DMS79 (cell line): ENCODE measurements around the gene PMEPA1.

Source experiments
- DNase-seq: peaks from one replicate; lab custom pipeline; 2025; lab: John Stamatoyannopoulos, UW

The PMEPA1 gene

GRCh38 chr20:57609086-57609841 lies 100.6 kb downstream of the PMEPA1 start:
- no peak for DNase-seq

GRCh38 chr20:57608516-57608915 lies 101.3 kb downstream of the PMEPA1 start:
- no peak for DNase-seq

- no peak for DNase-seq
Observed at GRCh38 chr20:57605878-57606277, 103.9 kb downstream of the PMEPA1 start.

- DNase-seq, result no peak
Observed at GRCh38 chr20:57605045-57605444, 104.8 kb downstream of the PMEPA1 start.

- no peak for DNase-seq
Observed at GRCh38 chr20:57603120-57603519, 106.7 kb downstream of the PMEPA1 start.

GRCh38 chr20:57601737-57602136 lies 108.1 kb downstream of the PMEPA1 start:
- DNase-seq, result no peak

GRCh38 chr20:57601211-57601570 lies 108.6 kb downstream of the PMEPA1 start:
- DNase-seq, result no peak

- no peak for DNase-seq
Observed at GRCh38 chr20:57600320-57601210, 109.2 kb downstream of the PMEPA1 start.

GRCh38 chr20:57598491-57598890 lies 111.3 kb downstream of the PMEPA1 start:
- no peak for DNase-seq
